Naive thymus-derived CD4-positive, alpha-beta T cell (primary cell): ENCODE results near the gene KL. TPM values are rescaled to one million over a fixed set of nuclear protein-coding genes. Genes with fewer than 3 reads are reported as not detected.

Experiments used
- ATAC-seq: fragments of 150-1000 bp; cut with Tn5 transposase; 2 replicates; pipeline ENCODE4 v1.10.0; 2021; ENCODE audit warnings: mild to moderate bottlenecking, moderate library complexity
- CTCF ChIA-PET: fragments of 350-600 bp; sonication (Branson Sonifier 250); formaldehyde crosslinking; loops from one replicate; lab custom pipeline; 2021; ENCODE audit warnings: antibody characterized with exemption; lab: Charles Lee
- POLR2A ChIA-PET: fragments of 350-600 bp; sonication (Branson Sonifier 250); formaldehyde crosslinking; loops from one replicate; lab custom pipeline; 2021; ENCODE audit warnings: antibody characterized with exemption, inconsistent platforms; lab: Charles Lee
- DNase-seq, 9 donors: peaks; one replicate each; pipeline versions ENCODE4 v3.0.0 to v3.0.0-alpha.2; 2020 to 2022; ENCODE audit warnings: mixed read lengths in 1 of 9
- H3K27ac ChIP-seq: one replicate; pipeline ENCODE4 v1.7.0; 2013; ENCODE audit warnings: mild to moderate bottlenecking, low read depth, low read length, moderate library complexity
- H3K27me3 ChIP-seq, 2 donors: one replicate each; pipeline ENCODE4 v1.7.0; 2013; ENCODE audit warnings: low read length in 2 of 2, mild to moderate bottlenecking in 2 of 2, moderate library complexity in 2 of 2; ENCODE audit not compliant: control insufficient read depth in 2 of 2, insufficient read depth in 2 of 2
- H3K36me3 ChIP-seq, 3 experiments: 1 replicate in 2 of 3; 2 replicates in 1 of 3; pipeline ENCODE4 v1.7.0; 2013; ENCODE audit warnings: low read length in 3 of 3, mild to moderate bottlenecking in 3 of 3, moderate library complexity in 1 of 3; ENCODE audit not compliant: insufficient read depth in 3 of 3, control insufficient read depth in 2 of 3
- H3K4me1 ChIP-seq, 2 donors: one replicate each; pipeline ENCODE4 v1.7.0; 2013; ENCODE audit warnings: low read length in 2 of 2, mild to moderate bottlenecking in 2 of 2, moderate library complexity in 1 of 2; ENCODE audit not compliant: control insufficient read depth in 2 of 2, insufficient read depth in 2 of 2
- H3K4me3 ChIP-seq: 2 replicates; pipeline ENCODE4 v1.7.0; 2013; ENCODE audit warnings: mild to moderate bottlenecking, low read length
- H3K9me3 ChIP-seq, 3 experiments: 1 replicate in 2 of 3; 2 replicates in 1 of 3; pipeline ENCODE4 v1.7.0; 2013; ENCODE audit warnings: low read length in 3 of 3; ENCODE audit not compliant: control insufficient read depth in 2 of 3
- H3K27ac Mint-ChIP-seq, 9 donors: one replicate each; pipeline ENCODE4 v1.8.0; 2020 to 2022; ENCODE audit warnings: mixed read lengths in 9 of 9, mild to moderate bottlenecking in 8 of 9, moderate library complexity in 5 of 9, inconsistent platforms in 2 of 9
- H3K27me3 Mint-ChIP-seq, 5 donors: one replicate each; pipeline ENCODE4 v1.8.0; 2021 to 2022; ENCODE audit warnings: mixed read lengths in 5 of 5, mild to moderate bottlenecking in 1 of 5
- H3K36me3 Mint-ChIP-seq, 5 donors: one replicate each; pipeline ENCODE4 v1.8.0; 2020 to 2022; ENCODE audit warnings: mixed read lengths in 5 of 5, mild to moderate bottlenecking in 3 of 5, inconsistent platforms in 1 of 5
- H3K4me1 Mint-ChIP-seq, 7 donors: one replicate each; pipeline ENCODE4 v1.8.0; 2020 to 2022; ENCODE audit warnings: mixed read lengths in 7 of 7, mild to moderate bottlenecking in 3 of 7, inconsistent platforms in 1 of 7
- H3K4me3 Mint-ChIP-seq, 10 donors: one replicate each; pipeline ENCODE4 v1.8.0; 2020 to 2022; ENCODE audit warnings: mild to moderate bottlenecking in 10 of 10, mixed read lengths in 10 of 10, moderate library complexity in 6 of 10, inconsistent platforms in 2 of 10
- H3K9me3 Mint-ChIP-seq, 11 donors: one replicate each; pipeline ENCODE4 v1.8.0; 2020 to 2022; ENCODE audit warnings: mixed read lengths in 11 of 11, mild to moderate bottlenecking in 4 of 11, inconsistent platforms in 1 of 11, moderate library complexity in 1 of 11
- intact Hi-C, 2 donors: fragments of 100-400 bp; cut with micrococcal nuclease; formaldehyde crosslinking; loops; one replicate each; pipeline ENCODE4 v1.15.1; 2023
- polyA plus RNA-seq, 2 donors: library from polyadenylated mRNA; unstranded; fragments of 300-500 nt; fragmentation: Illumina TruSeq; gene quantifications; one replicate each; pipeline ENCODE4 v1.2.3, GENCODE V29; 2021
- total RNA-seq, 6 experiments: library from RNA in 5 of 6; stranded (reverse) in 5 of 6; gene quantifications; 1 replicate in 5 of 6; 2 replicates in 1 of 6; pipeline ENCODE4 v1.2.3 and lab custom pipeline; 2021 to 2026

Gene KL
- total and polyA plus RNA-seq, 7 experiments from 2014 or later = 0.15 to 0.36 (median 0.22) TPM; not detected in 2

GRCh38 chr13:33018886-33019285, 2.7 kb downstream of the KL start:
- Mint-ChIP-seq H3K9me3 (peaks cover 0 to 4% (median 0%) of the 10 kb centered on the region in 11 donors), H3K27ac (no peak overlapping the region), H3K4me3 (no peak overlapping the region), H3K4me1 (peaks cover 10 to 21% (median 15%) of the 10 kb centered on the region in 7 donors), H3K27me3 (peaks cover 62 to 75% (median 64%) of the 10 kb centered on the region in 5 donors), H3K36me3 (peaks cover 0 to 8% (median 0%) of the 10 kb centered on the region in 5 donors)
- Histone ChIP-seq H3K27ac (no peak overlapping the region), H3K4me1 (peaks cover 3 to 7% of the 10 kb centered on the region in 2 donors), H3K9me3 (no peaks in the 10 kb centered on the region), H3K36me3 (no peaks in the 10 kb centered on the region), H3K4me3 (no peak overlapping the region), H3K27me3 (peaks cover 4 to 7% of the 10 kb centered on the region in 2 donors)
- ATAC-seq (no peak), DNase-seq (no peak)
- ChIA-PET CTCF (no interaction called here), POLR2A (no interaction called here)
- intact Hi-C loops = loop anchor here in 1 of 2 donors (5.0 kb wide), 3 partner anchors 237 to 703 kb away; no protein-coding TSS in a partner anchor

GRCh38 chr13:33022986-33023385, 6.8 kb downstream of the KL start:
- CTCF ChIA-PET = no interaction called here
- Histone ChIP-seq H3K4me3 (no peak overlapping the region), H3K36me3 (no peaks in the 10 kb centered on the region), H3K4me1 (no peaks in the 10 kb centered on the region), H3K9me3 (no peaks in the 10 kb centered on the region), H3K27me3 (no peaks in the 10 kb centered on the region), H3K27ac (no peak overlapping the region)
- H3K27me3 Mint-ChIP-seq = peaks cover 44 to 64% (median 59%) of the 10 kb centered on the region in 5 donors
- H3K4me1 Mint-ChIP-seq = no peaks in the 10 kb centered on the region
- DNase-seq (no peak), ATAC-seq (no peak)
- H3K36me3 Mint-ChIP-seq = peaks cover 0 to 3% (median 0%) of the 10 kb centered on the region in 5 donors
- no peak overlapping the region for H3K4me3 Mint-ChIP-seq
- intact Hi-C loops = loop anchor here in 1 of 2 donors (10.0 kb wide), 1 partner anchor 58 kb away; no protein-coding TSS in a partner anchor
- H3K9me3 Mint-ChIP-seq = peaks cover 0 to 4% (median 0%) of the 10 kb centered on the region in 11 donors
- POLR2A ChIA-PET = no interaction called here
- no peak overlapping the region for H3K27ac Mint-ChIP-seq

- Histone ChIP-seq H3K4me3 (no peak overlapping the region), H3K9me3 (no peaks in the 10 kb centered on the region), H3K27me3 (no peaks in the 10 kb centered on the region), H3K4me1 (no peaks in the 10 kb centered on the region), H3K27ac (no peak overlapping the region), H3K36me3 (no peaks in the 10 kb centered on the region)
- no peak for ATAC-seq
- intact Hi-C loops = loop anchor here in 1 of 2 donors (10.0 kb wide), 1 partner anchor 60 kb away; no protein-coding TSS in a partner anchor
- Mint-ChIP-seq H3K4me3 (no peak overlapping the region), H3K27me3 (peaks cover 26 to 50% (median 39%) of the 10 kb centered on the region in 5 donors), H3K9me3 (peaks cover 0 to 4% (median 0%) of the 10 kb centered on the region in 11 donors), H3K4me1 (no peaks in the 10 kb centered on the region), H3K36me3 (peaks cover 0 to 3% (median 0%) of the 10 kb centered on the region in 5 donors), H3K27ac (no peak overlapping the region)
- POLR2A ChIA-PET = no interaction called here
- CTCF ChIA-PET = no interaction called here
- no peak for DNase-seq
These were observed 9.1 kb downstream of the KL start for GRCh38 chr13:33025220-33025744.

- no peak for DNase-seq
- Mint-ChIP-seq H3K27me3 (peaks cover 22 to 42% (median 37%) of the 10 kb centered on the region in 5 donors), H3K9me3 (peaks cover 0 to 4% (median 0%) of the 10 kb centered on the region in 11 donors), H3K4me1 (no peaks in the 10 kb centered on the region), H3K4me3 (no peak overlapping the region), H3K36me3 (no peaks in the 10 kb centered on the region), H3K27ac (no peak overlapping the region)
- POLR2A ChIA-PET = no interaction called here
- H3K27me3 ChIP-seq = no peaks in the 10 kb centered on the region
- H3K9me3 ChIP-seq = no peaks in the 10 kb centered on the region
- ATAC-seq = no peak
- no peaks in the 10 kb centered on the region for H3K4me1 ChIP-seq
- H3K4me3 ChIP-seq = no peak overlapping the region
- no peak overlapping the region for H3K27ac ChIP-seq
- CTCF ChIA-PET = no interaction called here
- H3K36me3 ChIP-seq = no peaks in the 10 kb centered on the region
- intact Hi-C loops = loop anchor here in 1 of 2 donors (10.0 kb wide), 1 partner anchor 62 kb away; no protein-coding TSS in a partner anchor
These were observed 10.4 kb downstream of the KL start for GRCh38 chr13:33026489-33027152.

- Histone ChIP-seq H3K9me3 (no peaks in the 10 kb centered on the region), H3K4me3 (no peak overlapping the region), H3K4me1 (no peaks in the 10 kb centered on the region), H3K27ac (no peak overlapping the region), H3K27me3 (no peaks in the 10 kb centered on the region), H3K36me3 (no peaks in the 10 kb centered on the region)
- Mint-ChIP-seq H3K4me3 (no peak overlapping the region), H3K4me1 (peaks cover 6 to 14% (median 11%) of the 10 kb centered on the region in 7 donors), H3K27ac (no peak overlapping the region), H3K9me3 (peaks cover 0 to 9% (median 0%) of the 10 kb centered on the region in 11 donors), H3K36me3 (peaks cover 0 to 4% (median 3%) of the 10 kb centered on the region in 5 donors), H3K27me3 (peaks cover 13 to 46% (median 25%) of the 10 kb centered on the region in 5 donors)
- POLR2A ChIA-PET = no interaction called here
- ATAC-seq (no peak), DNase-seq (no peak)
- CTCF ChIA-PET = no interaction called here
- intact Hi-C loops = loop anchor here in 1 of 2 donors (10.0 kb wide), 1 partner anchor 64 kb away; no protein-coding TSS in a partner anchor
These were observed 12.4 kb downstream of the KL start for GRCh38 chr13:33028620-33029019.

- intact Hi-C loops = no loop called here
- Mint-ChIP-seq H3K9me3 (peaks cover 0 to 9% (median 0%) of the 10 kb centered on the region in 11 donors), H3K27ac (no peak overlapping the region), H3K27me3 (peaks cover 9 to 39% (median 19%) of the 10 kb centered on the region in 5 donors), H3K4me1 (peaks cover 9 to 16% (median 13%) of the 10 kb centered on the region in 7 donors), H3K36me3 (peaks cover 0 to 4% (median 3%) of the 10 kb centered on the region in 5 donors), H3K4me3 (no peak overlapping the region)
- no peak for ATAC-seq
- Histone ChIP-seq H3K36me3 (no peaks in the 10 kb centered on the region), H3K9me3 (no peaks in the 10 kb centered on the region), H3K27me3 (no peaks in the 10 kb centered on the region), H3K4me1 (peaks cover 0 to 6% of the 10 kb centered on the region in 2 donors), H3K27ac (no peak overlapping the region), H3K4me3 (no peak overlapping the region)
- no peak for DNase-seq
- ChIA-PET CTCF (no interaction called here), POLR2A (no interaction called here)
These were observed 15.1 kb downstream of the KL start for GRCh38 chr13:33031277-33031676.
